ENCODE results near the gene PCDHB11.
"Not testable (repeated sequence)": the region's sequence is repeated elsewhere in the genome, so short reads cannot be mapped to it uniquely, and the experiment has no call there.

DNA sequence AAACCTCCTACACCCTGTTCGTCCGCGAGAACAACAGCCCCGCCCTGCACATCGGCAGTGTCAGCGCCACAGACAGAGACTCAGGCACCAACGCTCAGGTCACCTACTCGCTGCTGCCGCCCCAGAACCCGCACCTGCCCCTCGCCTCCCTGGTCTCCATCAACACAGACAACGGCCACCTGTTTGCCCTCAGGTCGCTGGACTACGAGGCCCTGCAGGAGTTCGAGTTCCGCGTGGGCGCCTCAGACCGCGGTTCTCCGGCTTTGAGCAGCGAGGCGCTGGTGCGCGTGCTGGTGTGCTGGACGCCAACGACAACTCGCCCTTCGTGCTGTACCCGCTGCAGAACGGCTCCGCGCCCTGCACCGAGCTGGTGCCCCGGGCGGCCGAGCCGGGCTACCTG, 42.1 kb upstream of the PCDHB11 start:
- TF ChIP-seq, protein P1, sequence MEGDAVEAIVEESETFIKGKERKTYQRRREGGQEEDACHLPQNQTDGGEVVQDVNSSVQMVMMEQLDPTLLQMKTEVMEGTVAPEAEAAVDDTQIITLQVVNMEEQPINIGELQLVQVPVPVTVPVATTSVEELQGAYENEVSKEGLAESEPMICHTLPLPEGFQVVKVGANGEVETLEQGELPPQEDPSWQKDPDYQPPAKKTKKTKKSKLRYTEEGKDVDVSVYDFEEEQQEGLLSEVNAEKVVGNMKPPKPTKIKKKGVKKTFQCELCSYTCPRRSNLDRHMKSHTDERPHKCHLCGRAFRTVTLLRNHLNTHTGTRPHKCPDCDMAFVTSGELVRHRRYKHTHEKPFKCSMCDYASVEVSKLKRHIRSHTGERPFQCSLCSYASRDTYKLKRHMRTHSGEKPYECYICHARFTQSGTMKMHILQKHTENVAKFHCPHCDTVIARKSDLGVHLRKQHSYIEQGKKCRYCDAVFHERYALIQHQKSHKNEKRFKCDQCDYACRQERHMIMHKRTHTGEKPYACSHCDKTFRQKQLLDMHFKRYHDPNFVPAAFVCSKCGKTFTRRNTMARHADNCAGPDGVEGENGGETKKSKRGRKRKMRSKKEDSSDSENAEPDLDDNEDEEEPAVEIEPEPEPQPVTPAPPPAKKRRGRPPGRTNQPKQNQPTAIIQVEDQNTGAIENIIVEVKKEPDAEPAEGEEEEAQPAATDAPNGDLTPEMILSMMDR (IDR thresholded peaks at IDR 0.05) = not testable (repeated sequence)
- TF ChIP-seq, protein P2, sequence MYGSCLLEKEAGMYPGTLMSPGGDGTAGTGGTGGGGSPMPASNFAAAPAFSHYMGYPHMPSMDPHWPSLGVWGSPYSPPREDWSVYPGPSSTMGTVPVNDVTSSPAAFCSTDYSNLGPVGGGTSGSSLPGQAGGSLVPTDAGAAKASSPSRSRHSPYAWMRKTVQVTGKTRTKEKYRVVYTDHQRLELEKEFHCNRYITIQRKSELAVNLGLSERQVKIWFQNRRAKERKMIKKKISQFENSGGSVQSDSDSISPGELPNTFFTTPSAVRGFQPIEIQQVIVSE (CRISPR knock-in tag; IDR thresholded peaks at IDR 0.05; ENCODE audit: borderline replicate concordance) = not testable (repeated sequence)
- TF ChIP-seq, protein P3, sequence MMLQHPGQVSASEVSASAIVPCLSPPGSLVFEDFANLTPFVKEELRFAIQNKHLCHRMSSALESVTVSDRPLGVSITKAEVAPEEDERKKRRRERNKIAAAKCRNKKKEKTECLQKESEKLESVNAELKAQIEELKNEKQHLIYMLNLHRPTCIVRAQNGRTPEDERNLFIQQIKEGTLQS (CRISPR knock-in tag; conservative IDR thresholded peaks at IDR 0.05) = not testable (repeated sequence)
- TF ChIP-seq, protein P4, sequence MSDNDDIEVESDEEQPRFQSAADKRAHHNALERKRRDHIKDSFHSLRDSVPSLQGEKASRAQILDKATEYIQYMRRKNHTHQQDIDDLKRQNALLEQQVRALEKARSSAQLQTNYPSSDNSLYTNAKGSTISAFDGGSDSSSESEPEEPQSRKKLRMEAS (CRISPR knock-in tag; IDR thresholded peaks at IDR 0.05) = not testable (repeated sequence)
- TF ChIP-seq, protein P5, sequence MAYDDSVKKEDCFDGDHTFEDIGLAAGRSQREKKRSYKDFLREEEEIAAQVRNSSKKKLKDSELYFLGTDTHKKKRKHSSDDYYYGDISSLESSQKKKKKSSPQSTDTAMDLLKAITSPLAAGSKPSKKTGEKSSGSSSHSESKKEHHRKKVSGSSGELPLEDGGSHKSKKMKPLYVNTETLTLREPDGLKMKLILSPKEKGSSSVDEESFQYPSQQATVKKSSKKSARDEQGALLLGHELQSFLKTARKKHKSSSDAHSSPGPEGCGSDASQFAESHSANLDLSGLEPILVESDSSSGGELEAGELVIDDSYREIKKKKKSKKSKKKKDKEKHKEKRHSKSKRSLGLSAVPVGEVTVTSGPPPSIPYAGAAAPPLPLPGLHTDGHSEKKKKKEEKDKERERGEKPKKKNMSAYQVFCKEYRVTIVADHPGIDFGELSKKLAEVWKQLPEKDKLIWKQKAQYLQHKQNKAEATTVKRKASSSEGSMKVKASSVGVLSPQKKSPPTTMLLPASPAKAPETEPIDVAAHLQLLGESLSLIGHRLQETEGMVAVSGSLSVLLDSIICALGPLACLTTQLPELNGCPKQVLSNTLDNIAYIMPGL (CRISPR knock-in tag; IDR thresholded peaks at IDR 0.05) = not testable (repeated sequence)
- TF ChIP-seq ZNF423 (CRISPR knock-in tag; IDR thresholded peaks at IDR 0.05) = not testable (repeated sequence)
- TF ChIP-seq, protein P6, sequence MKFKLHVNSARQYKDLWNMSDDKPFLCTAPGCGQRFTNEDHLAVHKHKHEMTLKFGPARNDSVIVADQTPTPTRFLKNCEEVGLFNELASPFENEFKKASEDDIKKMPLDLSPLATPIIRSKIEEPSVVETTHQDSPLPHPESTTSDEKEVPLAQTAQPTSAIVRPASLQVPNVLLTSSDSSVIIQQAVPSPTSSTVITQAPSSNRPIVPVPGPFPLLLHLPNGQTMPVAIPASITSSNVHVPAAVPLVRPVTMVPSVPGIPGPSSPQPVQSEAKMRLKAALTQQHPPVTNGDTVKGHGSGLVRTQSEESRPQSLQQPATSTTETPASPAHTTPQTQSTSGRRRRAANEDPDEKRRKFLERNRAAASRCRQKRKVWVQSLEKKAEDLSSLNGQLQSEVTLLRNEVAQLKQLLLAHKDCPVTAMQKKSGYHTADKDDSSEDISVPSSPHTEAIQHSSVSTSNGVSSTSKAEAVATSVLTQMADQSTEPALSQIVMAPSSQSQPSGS (CRISPR knock-in tag; IDR thresholded peaks at IDR 0.05; ENCODE audit: borderline replicate concordance, low read depth) = not testable (repeated sequence)
